Measurements from ENCODE around the gene INPP5A.
"Not testable (repeated sequence)": the region's sequence is repeated elsewhere in the genome, so short reads cannot be mapped to it uniquely, and the experiment has no call there.

INPP5A gene

GRCh38 chr10:132754071-132754470, 216.5 kb downstream of the INPP5A start:
- DNase-seq (ENCODE audit: low read depth, low spot score), result no peak

- no peak for DNase-seq (ENCODE audit: low read depth, low spot score)
Measured at GRCh38 chr10:132755166-132755711, 217.7 kb downstream of the INPP5A start.

DNA sequence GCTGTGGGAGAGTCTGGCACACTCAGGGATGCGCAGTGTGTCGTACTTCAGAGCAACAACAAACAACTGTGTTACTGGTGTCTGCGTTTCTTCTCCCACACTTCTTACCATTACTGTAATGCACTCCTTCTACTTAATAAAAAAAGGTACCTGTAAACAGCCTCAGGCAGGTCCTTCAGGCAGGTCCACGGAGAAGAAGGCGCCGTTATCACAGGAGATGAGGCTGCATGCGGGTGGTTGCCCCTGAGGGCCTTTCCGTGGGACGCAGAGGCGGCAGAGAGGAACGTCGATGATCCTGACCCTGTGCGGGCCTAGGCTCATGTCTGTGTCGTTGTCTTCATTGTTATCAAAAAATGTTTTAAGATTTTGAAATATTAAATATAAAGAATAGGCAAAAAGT, 219.0 kb downstream of the INPP5A start:
- no peak for DNase-seq (ENCODE audit: low read depth, low spot score)

DNA sequence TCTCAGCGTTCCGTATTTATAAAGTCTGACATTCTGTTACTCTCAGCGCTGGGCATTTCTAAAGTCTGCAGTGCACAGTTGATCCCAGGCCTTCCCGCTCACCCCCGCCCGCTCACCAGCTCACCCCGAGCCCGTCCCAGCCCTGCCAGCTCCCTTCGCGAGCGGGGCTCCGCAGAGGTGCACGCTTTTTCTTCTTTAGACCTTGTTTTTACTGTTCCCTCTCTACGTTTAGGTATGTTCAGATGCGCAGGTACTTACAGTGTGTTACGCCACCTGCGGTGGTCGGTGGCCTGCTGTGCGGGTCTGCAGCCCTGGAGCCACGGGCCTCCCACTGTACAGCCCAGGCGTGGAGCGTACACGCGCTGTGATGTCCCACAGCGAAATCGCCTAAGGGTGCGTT, 219.6 kb downstream of the INPP5A start:
- DNase-seq (ENCODE audit: low read depth, low spot score), result no peak

GRCh38 chr10:132758865-132759264, 221.3 kb downstream of the INPP5A start:
- DNase-seq (ENCODE audit: low read depth, low spot score), result no peak

DNA sequence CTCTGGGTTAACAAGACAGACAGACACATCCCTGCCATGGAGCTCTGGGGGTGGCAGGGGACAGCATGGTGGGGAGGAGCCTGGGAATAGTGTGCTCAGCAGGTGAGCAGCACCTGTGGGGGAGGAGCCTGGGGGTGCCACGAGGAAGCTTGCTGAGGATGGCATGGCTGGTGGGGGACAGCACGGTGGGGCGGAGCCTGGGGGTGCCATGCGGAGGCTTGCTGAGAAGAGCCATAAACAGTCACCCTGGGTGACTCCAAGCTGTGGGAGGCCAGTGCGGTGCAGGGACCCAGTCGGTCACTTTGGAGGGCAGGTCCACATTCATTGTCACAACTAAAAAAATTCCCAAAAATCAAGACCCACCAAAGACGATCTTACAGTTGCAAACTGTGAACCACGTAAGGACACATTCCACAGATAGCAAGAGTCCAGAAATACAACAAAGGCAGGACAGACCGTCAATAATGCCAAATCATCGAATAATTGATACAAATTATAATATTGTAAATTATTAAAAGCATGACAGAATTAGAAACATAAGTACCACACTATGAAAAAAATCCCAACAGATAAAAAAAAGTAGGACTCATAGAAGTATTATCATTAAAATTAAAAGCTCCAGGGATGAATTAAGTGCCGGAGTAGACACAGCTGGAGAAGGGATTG, 223.9 kb downstream of the INPP5A start:
- no peak for DNase-seq (ENCODE audit: low read depth, low spot score)

DNA sequence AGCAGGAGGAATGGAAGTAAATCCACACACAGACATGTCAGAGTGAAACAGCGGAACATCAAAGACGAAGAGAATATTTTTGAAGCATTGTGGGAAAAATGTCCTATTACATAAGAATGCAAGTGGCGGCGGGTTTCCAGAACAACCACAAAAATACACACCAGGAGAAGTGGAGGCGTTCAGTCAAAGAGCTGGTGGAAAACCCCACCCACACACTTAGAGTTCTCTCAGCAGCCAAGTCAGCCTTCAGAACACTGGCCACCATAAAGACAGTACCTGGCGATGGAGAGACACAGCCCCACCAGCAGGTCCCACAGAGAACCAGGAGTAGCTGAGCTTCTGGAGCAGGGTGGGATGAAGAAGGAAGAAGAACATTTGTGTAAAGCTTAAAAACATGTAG, 224.7 kb downstream of the INPP5A start:
- no peak for DNase-seq (ENCODE audit: low read depth, low spot score)

DNA sequence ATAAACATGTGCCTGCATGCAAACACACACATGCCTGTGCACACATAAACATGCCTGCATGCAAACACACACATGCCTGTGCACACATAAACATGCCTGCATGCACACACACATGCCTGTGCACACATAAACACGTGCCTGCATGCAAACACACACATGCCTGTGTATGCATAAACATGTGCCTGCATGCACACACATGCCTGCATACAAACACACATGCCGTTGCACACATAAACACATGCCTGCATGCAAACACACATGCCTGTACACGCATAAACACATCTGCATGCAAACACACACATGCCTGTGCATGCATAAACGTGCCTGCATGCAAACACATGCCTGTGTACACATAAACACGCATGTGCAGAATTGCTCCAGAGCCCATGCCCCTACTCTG, 226.0 kb downstream of the INPP5A start:
- no peak for DNase-seq (ENCODE audit: low read depth, low spot score)

DNA sequence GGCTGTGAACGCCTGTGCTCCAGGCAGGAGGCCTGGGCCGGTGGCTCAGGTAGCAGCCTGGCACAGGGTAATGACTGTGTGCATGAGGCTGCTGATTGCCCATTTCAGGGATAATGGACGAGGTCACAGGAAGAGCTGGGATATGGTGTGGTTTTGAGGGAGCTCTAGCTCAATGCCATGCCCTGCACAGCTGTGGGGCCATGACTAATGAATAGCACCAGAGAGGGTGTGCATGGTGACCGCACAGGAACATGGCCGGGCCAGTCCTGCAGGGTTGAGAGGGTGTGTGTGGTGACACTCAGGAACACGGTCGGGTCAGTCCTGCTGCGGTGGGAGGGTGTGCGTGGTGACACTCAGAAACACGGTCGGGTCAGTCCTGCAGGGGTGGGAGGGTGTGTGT, 226.5 kb downstream of the INPP5A start:
- DNase-seq (ENCODE audit: low read depth, low spot score), result no peak

- DNase-seq (ENCODE audit: low read depth, low spot score), result no peak
Measured at GRCh38 chr10:132765435-132765834, 227.8 kb downstream of the INPP5A start.

GRCh38 chr10:132766291-132766690, 228.7 kb downstream of the INPP5A start:
- no peak for DNase-seq (ENCODE audit: low read depth, low spot score)

- DNase-seq (ENCODE audit: low read depth, low spot score), result no peak
Measured at GRCh38 chr10:132768346-132769248, 231.0 kb downstream of the INPP5A start.

GRCh38 chr10:132770061-132771021, 232.8 kb downstream of the INPP5A start:
- DNase-seq (ENCODE audit: low read depth, low spot score), result no peak

DNA sequence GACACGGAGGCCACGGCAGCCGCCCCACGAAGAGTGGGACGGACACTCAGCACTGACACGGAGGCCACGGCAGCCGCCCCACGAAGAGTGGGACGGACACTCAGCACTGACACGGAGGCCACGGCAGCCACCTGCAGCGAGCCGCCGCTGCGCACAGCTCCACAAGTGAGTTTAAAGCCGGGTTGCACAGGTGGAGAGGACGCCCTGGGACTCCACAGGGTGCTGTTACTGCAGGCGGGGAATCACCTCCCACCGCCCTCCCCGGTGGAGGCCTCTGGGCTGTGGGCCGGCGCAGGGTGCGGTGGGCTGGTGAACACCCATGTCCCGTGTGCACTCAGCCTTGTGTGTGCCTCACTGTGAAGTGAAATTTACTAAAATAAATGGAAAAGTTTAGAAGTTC, 235.2 kb downstream of the INPP5A start:
- DNase-seq (ENCODE audit: low read depth, low spot score), result not testable (repeated sequence)

DNA sequence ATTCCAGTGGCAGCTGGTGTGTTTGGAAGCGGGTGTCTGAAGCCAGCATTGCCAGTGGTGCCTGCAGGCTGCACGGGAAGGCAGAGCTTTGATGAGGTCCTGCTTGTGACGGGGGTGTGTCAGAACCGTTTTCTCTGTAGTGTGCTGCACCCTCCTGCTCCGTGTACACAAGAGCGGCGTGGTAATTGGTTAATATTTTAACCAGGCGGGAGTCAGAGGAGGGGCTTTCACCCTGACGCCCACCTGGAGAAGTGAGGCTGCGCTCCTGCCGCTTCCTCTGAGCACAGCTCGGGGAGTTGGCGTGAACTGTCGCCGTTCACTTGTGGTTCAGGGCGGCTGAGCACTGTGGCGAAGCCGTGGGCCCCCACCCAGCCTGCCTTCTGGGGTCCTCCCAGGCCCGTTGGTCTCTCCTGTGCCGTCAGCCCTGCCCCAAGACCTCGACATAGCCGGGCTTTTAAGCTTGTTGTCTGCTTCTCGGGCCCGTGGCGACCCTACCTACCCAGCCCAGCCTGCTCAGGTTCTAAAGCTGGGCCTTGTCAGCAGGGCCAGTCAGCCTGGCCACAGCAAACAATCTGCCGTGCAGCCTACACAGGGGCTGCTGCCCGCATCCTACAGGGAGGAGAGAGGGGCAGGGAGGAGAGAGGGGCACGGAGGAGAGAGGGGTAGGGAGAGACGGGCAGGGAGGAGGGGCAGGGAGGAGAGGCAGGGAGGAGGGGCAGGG, 236.8 kb downstream of the INPP5A start:
- no peak for DNase-seq (ENCODE audit: low read depth, low spot score)

- DNase-seq (ENCODE audit: low read depth, low spot score), result no peak
Measured at GRCh38 chr10:132774902-132775863, 237.6 kb downstream of the INPP5A start.

DNA sequence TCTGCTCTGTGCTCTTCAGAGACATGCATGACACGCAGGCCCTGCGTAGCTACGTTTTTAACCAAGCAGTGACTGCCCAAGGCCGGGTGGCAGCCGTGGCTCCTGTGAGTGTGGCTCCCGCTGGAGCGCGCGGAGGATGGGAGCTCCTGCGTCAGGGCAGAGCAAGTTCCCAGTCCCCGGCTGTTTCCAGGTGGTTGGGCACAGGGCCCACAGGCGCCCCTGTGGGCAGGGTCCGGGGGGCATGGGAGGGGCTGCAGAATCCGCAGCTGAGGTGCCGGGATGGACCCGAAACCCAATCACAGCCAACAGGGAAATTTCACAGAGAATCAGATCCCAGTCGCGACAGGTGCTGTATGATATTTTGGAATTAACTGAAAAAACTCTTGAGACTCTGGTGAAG, 238.6 kb downstream of the INPP5A start:
- DNase-seq (ENCODE audit: low read depth, low spot score), result no peak

- DNase-seq (ENCODE audit: low read depth, low spot score), result no peak
Measured at GRCh38 chr10:132776821-132777220, 239.2 kb downstream of the INPP5A start.

GRCh38 chr10:132777441-132777840, 239.9 kb downstream of the INPP5A start:
- no peak for DNase-seq (ENCODE audit: low read depth, low spot score)

Measured in brain pericyte (primary cell).